DMS53 (cell line): ENCODE measurements around the gene UBB.

Source experiments
- DNase-seq: peaks from one replicate; lab custom pipeline; 2025; lab: John Stamatoyannopoulos, UW

Gene UBB

GRCh38 chr17:16417896-16418684, 37.2 kb downstream of the UBB start:
- DNase-seq: no peak

DNA sequence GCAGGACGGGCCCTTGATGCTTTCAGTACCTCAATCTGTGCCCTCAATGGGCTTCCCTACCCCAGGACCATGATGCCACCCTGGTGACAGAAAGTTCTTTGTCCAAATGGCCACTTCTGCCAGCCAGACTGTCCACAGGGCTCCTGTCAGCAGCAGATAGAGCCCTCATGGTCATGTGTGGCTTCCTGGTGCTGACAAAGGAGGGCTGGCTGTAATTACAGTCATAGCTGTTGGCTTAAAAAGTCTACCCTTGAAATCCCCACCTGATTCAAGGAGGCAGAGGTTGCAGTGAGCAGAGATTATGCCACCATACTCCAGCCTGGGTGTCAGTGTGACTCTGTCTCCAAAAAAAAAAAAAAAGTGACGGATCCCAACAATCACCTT, 37.8 kb downstream of the UBB start:
- no peak for DNase-seq

DNA sequence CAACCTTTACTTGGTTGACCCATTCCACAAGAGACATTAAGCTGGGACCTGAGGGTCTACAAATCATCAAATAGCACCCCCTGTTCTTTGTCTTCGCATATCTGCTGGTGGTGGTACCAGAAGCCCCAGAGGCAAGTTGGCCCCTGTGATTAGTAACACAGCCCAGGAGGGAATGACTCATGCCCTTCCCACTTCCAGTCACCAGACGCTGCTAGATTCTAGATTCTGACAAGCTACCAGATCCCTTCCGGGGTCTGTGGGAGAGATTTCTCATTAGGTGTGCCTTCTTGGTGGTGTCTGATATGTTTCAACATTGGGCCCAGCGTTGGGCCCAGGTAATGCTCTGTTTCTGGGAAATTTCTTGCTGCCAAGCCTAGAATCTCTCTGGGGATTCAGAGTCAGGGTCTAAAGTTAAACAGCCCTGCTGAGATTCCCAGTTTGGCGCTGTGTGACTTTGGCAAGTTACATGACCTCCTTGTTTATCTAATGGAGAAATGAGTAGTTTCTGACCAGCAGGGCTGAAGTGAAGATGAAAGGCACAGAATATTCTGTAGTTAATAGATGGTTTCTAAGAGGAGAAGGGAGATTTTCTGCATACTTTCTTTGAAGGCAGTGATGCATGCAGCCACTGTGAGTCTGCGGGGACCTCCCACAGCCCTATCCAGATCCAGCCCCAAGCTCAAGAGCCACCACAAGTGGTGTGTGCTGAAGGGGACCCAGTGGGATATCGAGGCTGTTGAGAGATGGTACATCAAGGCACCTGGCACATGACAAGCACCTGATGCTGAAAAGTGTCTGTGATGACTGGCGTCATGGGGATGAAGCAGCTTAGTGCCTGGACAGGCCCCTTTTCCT, 38.4 kb downstream of the UBB start:
- peak; percentile 21 for DNase-seq

- DNase-seq: no peak
Measured at GRCh38 chr17:16419929-16420271, 39.0 kb downstream of the UBB start.

DNA sequence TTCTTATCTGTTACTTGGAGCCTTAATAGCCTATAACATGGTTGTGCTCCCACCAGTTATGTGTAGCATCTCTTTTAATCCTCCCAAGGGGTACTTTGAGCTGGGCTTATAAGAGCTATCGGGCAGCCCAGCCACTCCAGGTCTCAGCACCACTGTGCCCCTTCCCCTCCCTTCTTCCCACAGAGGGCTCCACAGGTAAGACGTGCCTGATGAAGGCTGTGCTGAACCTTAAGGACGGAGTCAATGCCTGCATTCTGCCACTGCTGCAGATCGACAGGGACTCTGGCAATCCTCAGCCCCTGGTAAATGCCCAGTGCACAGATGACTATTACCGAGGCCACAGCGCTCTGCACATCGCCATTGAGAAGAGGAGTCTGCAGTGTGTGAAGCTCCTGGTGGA, 41.5 kb downstream of the UBB start:
- no peak for DNase-seq

GRCh38 chr17:16423226-16423872, 42.5 kb downstream of the UBB start:
- no peak for DNase-seq

GRCh38 chr17:16425202-16425601, 44.3 kb downstream of the UBB start:
- peak; percentile 45 for DNase-seq

GRCh38 chr17:16425698-16426659, 45.1 kb downstream of the UBB start:
- DNase-seq: peak; percentile 91

- DNase-seq: no peak
Measured at GRCh38 chr17:16427020-16427419, 46.1 kb downstream of the UBB start.

DNA sequence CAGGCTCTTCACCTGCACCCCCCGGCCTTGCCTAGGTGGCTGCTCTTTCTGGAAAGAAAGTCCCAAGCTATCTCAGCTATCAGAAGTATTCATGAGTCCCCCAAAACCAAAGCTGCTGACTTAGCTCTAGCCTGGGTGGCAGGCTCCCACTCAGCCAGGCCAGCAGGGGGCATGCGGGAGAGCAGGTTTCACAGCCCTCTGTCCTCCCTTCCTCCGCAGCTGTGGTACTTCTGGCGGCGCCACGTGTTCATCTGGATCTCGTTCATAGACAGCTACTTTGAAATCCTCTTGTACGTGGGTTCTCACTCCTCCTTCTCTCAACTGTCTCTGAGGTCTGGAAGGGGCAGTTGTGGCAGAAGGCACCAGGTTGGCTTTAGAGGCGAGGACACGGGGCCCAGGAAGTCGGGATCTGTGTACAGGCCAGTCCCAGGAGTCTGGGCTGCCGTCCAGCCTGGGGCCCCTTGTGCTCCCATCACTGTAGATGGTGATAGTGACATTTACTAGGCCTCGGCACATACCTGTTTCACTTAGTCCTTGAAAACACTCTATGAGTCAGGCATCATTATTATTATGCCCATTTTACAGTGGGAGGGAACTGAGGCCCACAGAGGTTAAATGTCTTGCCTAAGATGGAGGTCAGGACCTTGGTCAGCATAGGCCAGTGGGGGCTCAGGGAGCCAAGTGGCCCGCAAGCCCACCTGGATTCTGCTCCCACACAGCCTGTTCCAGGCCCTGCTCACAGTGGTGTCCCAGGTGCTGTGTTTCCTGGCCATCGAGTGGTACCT, 47.4 kb downstream of the UBB start:
- DNase-seq: peak; percentile 52

DNA sequence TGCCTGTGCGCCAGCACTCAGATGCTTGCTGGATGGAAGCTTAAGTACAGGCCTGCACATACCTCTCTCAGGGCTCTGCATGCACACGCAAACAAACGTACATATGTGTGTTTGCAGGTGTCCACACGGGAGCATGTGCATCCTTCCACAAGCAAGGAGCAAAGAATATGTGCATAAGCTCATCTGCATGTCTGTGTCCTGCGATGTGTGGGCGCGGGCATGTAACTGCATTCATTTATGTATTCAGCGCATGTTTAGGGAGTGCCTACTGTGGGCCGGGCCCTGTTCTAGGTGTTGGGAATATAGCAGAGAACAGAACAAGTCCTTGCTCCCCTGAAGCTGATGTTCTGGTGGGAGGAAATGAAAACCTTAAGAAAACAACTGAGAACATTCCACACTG, 48.2 kb downstream of the UBB start:
- no peak for DNase-seq

DNA sequence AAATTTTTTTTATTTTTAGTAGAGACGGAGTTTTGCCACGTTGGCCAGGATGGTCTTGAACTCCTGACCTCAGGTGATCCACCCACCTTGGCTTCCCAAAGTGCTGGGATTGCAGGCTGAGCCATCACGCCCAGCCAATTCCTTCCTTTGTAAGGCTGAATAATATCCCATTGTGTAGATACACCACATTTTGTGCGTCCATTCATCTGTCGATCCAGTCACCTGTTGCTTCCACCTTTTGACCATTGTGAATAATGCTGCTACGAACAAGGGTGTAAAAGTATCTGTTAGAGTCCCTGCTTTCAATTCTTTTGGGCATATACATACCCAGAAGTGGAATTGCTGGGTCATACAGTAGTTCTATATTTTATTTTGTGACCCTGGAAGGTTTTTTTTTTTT, 49.8 kb downstream of the UBB start:
- DNase-seq: no peak

DNA sequence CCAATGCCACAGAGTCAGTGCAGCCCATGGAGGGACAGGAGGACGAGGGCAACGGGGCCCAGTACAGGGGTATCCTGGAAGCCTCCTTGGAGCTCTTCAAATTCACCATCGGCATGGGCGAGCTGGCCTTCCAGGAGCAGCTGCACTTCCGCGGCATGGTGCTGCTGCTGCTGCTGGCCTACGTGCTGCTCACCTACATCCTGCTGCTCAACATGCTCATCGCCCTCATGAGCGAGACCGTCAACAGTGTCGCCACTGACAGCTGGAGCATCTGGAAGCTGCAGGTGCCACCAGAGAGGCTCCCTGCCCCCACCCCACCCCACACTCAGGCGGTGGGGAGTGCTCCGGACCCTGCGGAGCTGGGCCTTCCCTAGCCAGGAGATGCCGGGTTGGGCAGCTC, 51.1 kb downstream of the UBB start:
- no peak for DNase-seq
